ENCODE data around the gene RAP1GAP.

RAP1GAP gene

DNA sequence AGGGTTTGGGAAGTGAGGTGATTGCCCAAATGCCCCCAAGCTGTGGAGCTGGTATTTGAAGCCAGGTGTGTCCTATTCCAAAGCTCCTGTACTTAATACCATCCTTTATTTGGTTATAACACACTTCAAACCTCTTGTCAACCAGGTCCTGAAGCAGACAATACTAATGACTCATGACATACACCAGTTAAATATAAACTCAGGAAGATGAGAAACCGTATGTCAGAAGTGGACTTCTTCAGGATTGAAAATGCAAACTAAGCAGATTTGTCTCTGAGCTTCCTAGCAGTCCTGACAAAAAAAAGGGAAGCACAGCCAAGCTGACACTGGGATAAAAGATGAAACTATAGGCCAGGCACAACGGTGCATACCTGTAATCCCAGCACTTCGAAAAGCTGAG lies 89.4 kb downstream of the RAP1GAP start:
- Mint-ChIP-seq H3K36me3 (ENCODE audit: low read depth) (no peaks in the 10 kb centered on the region), H3K4me3 (no peak overlapping the region), H3K9me3 (no peaks in the 10 kb centered on the region), H3K27ac (no peak overlapping the region), H3K27me3 (ENCODE audit: low read depth, poor library complexity) (peaks cover 40% of the 10 kb centered on the region), H3K4me1 (peaks cover 7% of the 10 kb centered on the region)
- DNase-seq: no peak
- TF ChIP-seq, protein P1, sequence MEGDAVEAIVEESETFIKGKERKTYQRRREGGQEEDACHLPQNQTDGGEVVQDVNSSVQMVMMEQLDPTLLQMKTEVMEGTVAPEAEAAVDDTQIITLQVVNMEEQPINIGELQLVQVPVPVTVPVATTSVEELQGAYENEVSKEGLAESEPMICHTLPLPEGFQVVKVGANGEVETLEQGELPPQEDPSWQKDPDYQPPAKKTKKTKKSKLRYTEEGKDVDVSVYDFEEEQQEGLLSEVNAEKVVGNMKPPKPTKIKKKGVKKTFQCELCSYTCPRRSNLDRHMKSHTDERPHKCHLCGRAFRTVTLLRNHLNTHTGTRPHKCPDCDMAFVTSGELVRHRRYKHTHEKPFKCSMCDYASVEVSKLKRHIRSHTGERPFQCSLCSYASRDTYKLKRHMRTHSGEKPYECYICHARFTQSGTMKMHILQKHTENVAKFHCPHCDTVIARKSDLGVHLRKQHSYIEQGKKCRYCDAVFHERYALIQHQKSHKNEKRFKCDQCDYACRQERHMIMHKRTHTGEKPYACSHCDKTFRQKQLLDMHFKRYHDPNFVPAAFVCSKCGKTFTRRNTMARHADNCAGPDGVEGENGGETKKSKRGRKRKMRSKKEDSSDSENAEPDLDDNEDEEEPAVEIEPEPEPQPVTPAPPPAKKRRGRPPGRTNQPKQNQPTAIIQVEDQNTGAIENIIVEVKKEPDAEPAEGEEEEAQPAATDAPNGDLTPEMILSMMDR (IDR thresholded peaks at IDR 0.05): no peak

DNA sequence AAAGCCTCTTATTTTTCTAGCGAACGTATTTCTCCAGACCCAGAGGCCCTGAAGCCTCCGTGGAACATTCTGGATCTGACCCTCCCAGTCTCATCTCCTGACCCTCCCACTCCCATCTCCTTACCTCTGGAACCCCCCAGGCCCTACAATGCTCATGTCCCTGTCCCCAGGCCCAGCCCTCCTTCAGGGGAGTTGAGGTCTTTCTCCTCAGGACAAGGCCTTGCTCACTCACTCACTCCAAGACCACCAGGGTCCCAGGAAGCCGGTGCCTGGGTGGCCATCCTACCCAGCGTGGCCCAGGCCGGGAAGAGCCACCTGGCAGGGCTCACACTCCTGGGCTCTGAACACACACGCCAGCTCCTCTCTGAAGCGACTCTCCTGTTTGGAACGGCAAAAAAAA lies 91.2 kb downstream of the RAP1GAP start:
- Mint-ChIP-seq H3K4me3 (no peak overlapping the region), H3K9me3 (no peaks in the 10 kb centered on the region), H3K4me1 (peaks cover 16% of the 10 kb centered on the region), H3K27ac (no peak overlapping the region), H3K27me3 (ENCODE audit: low read depth, poor library complexity) (peaks cover 28% of the 10 kb centered on the region), H3K36me3 (ENCODE audit: low read depth) (no peaks in the 10 kb centered on the region)
- no peak for DNase-seq
- TF ChIP-seq, protein P1 (IDR thresholded peaks at IDR 0.05): no peak

DNA sequence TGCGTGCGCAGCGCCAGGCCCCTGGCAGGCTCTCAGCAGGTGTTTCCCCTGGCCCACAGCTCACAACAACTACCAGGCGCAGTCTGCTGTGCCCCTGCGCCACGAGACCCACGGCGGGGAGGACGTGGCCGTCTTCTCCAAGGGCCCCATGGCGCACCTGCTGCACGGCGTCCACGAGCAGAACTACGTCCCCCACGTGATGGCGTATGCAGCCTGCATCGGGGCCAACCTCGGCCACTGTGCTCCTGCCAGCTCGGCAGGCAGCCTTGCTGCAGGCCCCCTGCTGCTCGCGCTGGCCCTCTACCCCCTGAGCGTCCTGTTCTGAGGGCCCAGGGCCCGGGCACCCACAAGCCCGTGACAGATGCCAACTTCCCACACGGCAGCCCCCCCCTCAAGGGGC lies 91.8 kb downstream of the RAP1GAP start:
- Mint-ChIP-seq H3K4me1 (peaks cover 16% of the 10 kb centered on the region), H3K4me3 (no peak overlapping the region), H3K27me3 (ENCODE audit: low read depth, poor library complexity) (peaks cover 22% of the 10 kb centered on the region), H3K27ac (no peak overlapping the region), H3K36me3 (ENCODE audit: low read depth) (no peaks in the 10 kb centered on the region), H3K9me3 (no peaks in the 10 kb centered on the region)
- TF ChIP-seq, protein P1 (IDR thresholded peaks at IDR 0.05): no peak
- DNase-seq: no peak

DNA sequence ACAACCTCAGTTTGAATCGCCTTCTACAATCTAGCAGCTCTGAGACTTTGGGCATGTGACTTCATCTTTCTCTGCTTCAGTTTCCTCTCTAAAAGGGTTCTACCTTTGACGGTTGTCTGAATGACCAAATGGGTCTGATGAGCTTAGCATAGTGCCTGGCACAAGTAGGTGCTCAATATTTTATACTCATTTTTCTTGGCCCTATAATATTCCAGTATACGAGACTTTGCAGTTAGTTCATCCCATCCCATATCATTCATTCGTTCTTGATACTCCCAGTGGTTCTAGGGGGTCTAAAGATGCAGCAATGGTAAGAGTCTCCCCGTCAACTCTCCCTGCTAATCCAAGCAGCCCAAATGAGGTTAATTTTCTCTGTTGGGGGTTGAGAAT lies 92.4 kb downstream of the RAP1GAP start:
- Mint-ChIP-seq H3K27ac (no peak overlapping the region), H3K4me3 (no peak overlapping the region), H3K27me3 (ENCODE audit: low read depth, poor library complexity) (peaks cover 20% of the 10 kb centered on the region), H3K36me3 (ENCODE audit: low read depth) (no peaks in the 10 kb centered on the region), H3K4me1 (peaks cover 16% of the 10 kb centered on the region), H3K9me3 (no peaks in the 10 kb centered on the region)
- DNase-seq: no peak
- TF ChIP-seq, protein P1 (IDR thresholded peaks at IDR 0.05): no peak

DNA sequence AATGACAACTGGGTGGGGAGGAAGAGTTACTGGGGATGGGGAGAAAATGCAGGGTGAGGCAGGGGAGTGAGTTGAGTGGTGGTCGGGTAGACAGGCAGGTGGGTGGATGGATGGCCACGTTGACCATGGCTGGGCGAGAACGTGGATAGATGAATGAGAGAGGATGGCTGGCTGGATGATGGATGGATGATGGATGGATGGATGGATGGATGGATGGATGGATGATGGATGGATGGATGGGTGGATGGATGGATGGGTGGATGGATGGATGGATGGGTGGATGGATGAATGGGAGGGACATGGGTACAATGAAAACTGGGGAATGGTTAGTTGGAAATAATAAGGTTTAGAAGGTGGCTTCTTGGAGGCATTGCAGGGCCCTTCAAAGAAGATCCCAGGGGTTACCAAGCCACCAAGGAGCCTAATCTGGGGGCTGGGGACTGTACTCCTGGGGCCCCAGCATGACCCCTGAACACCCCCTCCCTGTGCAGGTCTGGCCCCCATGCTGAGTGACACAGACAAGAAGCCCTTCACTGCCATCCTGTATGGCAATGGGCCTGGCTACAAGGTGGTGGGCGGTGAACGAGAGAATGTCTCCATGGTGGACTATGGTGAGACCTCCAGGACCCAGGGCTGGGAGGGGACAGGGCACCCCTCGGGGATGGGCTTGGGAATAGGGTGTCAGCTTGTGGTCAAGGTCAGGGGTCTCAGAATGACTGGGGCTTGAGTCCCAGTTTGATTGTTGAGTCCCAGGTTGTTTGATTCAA lies 92.9 kb downstream of the RAP1GAP start:
- no peak overlapping the region for H3K27ac Mint-ChIP-seq
- H3K9me3 Mint-ChIP-seq: no peaks in the 10 kb centered on the region
- no peak overlapping the region for H3K4me3 Mint-ChIP-seq
- peaks cover 16% of the 10 kb centered on the region for H3K4me1 Mint-ChIP-seq
- peaks cover 16% of the 10 kb centered on the region for H3K27me3 Mint-ChIP-seq (ENCODE audit: low read depth, poor library complexity)
- no peaks in the 10 kb centered on the region for H3K36me3 Mint-ChIP-seq (ENCODE audit: low read depth)
- TF ChIP-seq, protein P1 (IDR thresholded peaks at IDR 0.05): no peak
- DNase-seq: no peak

DNA sequence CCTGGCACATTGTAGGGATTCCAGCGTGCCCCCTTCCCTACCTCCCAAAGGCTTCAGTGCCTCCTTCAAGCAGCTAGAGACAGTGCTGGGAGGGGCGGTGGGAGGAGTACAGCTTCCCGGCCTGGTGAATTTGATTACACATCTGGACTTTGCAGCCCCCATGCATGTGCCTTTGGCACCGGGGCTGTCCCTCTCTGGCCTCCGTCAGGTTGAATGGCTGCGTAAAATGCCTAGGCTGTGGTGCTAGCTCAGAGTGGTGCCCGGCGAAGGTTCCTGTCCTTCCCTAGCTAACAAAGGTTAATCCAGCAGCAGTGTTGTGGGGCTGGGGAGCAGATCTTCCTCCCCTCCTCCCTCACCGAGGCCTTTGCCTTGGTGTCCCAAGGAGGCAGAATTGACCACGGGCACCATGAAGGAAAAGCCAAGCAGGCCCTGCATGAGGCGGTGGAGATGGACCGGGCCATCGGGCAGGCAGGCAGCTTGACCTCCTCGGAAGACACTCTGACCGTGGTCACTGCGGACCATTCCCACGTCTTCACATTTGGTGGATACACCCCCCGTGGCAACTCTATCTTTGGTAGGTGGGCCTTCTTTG lies 93.7 kb downstream of the RAP1GAP start:
- Mint-ChIP-seq H3K36me3 (ENCODE audit: low read depth) (no peaks in the 10 kb centered on the region), H3K4me1 (peaks cover 23% of the 10 kb centered on the region), H3K27ac (no peak overlapping the region), H3K27me3 (ENCODE audit: low read depth, poor library complexity) (peaks cover 13% of the 10 kb centered on the region), H3K4me3 (no peak overlapping the region), H3K9me3 (no peaks in the 10 kb centered on the region)
- no peak for DNase-seq
- TF ChIP-seq, protein P1 (IDR thresholded peaks at IDR 0.05): no peak

Data from nephron progenitor cell (in vitro differentiated cells).